ENCODE data around the gene RDM1.

GRCh38 chr17:35918665-35919064, 11.9 kb downstream of the RDM1 start:
- TF ChIP-seq POLR2A (IDR thresholded peaks at IDR 0.05; ENCODE audit: borderline replicate concordance, extremely low read depth, insufficient read depth, insufficient read length) (no peak), CTCF (IDR thresholded peaks at IDR 0.05 in 2 of 3, conservative IDR thresholded peaks at IDR 0.05 in 1 of 3; ENCODE audit: borderline replicate concordance in 1 of 3, insufficient read depth in 1 of 3, low read depth in 2 of 3, low read length in 2 of 3) (no peak), TCF7L2 (IDR thresholded peaks at IDR 0.05; ENCODE audit: borderline replicate concordance, extremely low read depth, insufficient read depth, insufficient read length) (no peak), ZFX (IDR thresholded peaks at IDR 0.05) (no peak)
